HCT116 (cell line): ENCODE results near the gene SYTL2. TPM values are rescaled to one million over a fixed set of nuclear protein-coding genes. Genes with fewer than 3 reads are reported as not detected.

Source experiments
- ATAC-seq: fragments of 200-7000 bp; cut with Tn5 transposase; 2 replicates; pipeline ENCODE4 v1.9.1; 2020; ENCODE audit warnings: mild to moderate bottlenecking, moderate library complexity
- BruUV-seq: library from RNA; stranded (reverse); fragments of 400-500 nt; replicated peaks from 2 replicates; lab custom pipeline; 2021; lab: Mats Ljungman, UMichigan
- CTCF ChIA-PET: fragments of 300-600 bp; sonication (Branson Sonifier 250); formaldehyde crosslinking; loops from one replicate; lab custom pipeline; 2021; ENCODE audit warnings: antibody characterized with exemption; lab: Charles Lee
- POLR2A ChIA-PET: fragments of 300-600, 350-600 bp; sonication (Branson Sonifier 250); formaldehyde crosslinking; loops from one replicate; lab custom pipeline; 2021; ENCODE audit warnings: antibody characterized with exemption; lab: Charles Lee
- RAD21 ChIA-PET, 2 experiments: fragments of 300-600 bp; sonication (Branson Sonifier 250); formaldehyde crosslinking; loops; one replicate each; lab custom pipeline; 2023; ENCODE audit warnings: low total read pairs in 2 of 2; ENCODE audit not compliant: uncharacterized antibody in 2 of 2, unreplicated experiment in 2 of 2, low non-redundant PET in 1 of 2; lab: Charles Lee
- DNase-seq: peaks from one replicate; pipeline ENCODE4 v3.0.0-alpha.2; 2010; ENCODE audit warnings: low read depth, low spot score
- H2AFZ ChIP-seq: fragments of 200-600 bp; shearing (Covaris generic), sonication (generic); 2 replicates; pipeline ENCODE4 v1.6.1; 2017; ENCODE audit warnings: low read depth, mixed run types, mixed read lengths, antibody characterized with exemption, low read length; ENCODE audit not compliant: poor library complexity, severe bottlenecking
- H3K27ac ChIP-seq: 2 replicates; pipeline ENCODE4 v1.5.1; 2012; ENCODE audit warnings: low read depth, low read length
- H3K27me3 ChIP-seq: fragments of 200-600 bp; sonication (generic); 2 replicates; pipeline ENCODE4 v1.6.1; 2016; ENCODE audit warnings: mixed run types, low read length, mixed read lengths; ENCODE audit not compliant: insufficient read depth
- H3K36me3 ChIP-seq, 2 experiments: fragments of 200-500 bp in 1 of 2; fragments of 200-600 bp in 1 of 2; sonication (Bioruptor generic) in 1 of 2; sonication (generic) in 1 of 2; 2 replicates each; pipeline versions ENCODE4 v1.5.1 to v1.6.1; 2014 to 2016; ENCODE audit warnings: low read length in 2 of 2, inconsistent platforms in 1 of 2, mixed read lengths in 1 of 2, mixed run types in 1 of 2; ENCODE audit not compliant: insufficient read depth in 2 of 2, control insufficient read depth in 1 of 2
- H3K4me1 ChIP-seq, 2 experiments: fragments of 200-600 bp in 1 of 2; sonication (generic) in 1 of 2; 2 replicates each; pipeline versions ENCODE4 v1.5.1 to v1.6.1; 2012 to 2017; ENCODE audit warnings: low read length in 2 of 2, inconsistent platforms in 1 of 2, mild to moderate bottlenecking in 1 of 2, mixed read lengths in 1 of 2, mixed run types in 1 of 2, moderate library complexity in 1 of 2; ENCODE audit not compliant: insufficient read depth in 2 of 2, control insufficient read depth in 1 of 2
- H3K4me2 ChIP-seq: fragments of 200-600 bp; sonication (generic); 2 replicates; pipeline ENCODE4 v1.6.1; 2017; ENCODE audit warnings: mixed run types, low read length, mixed read lengths
- H3K4me3 ChIP-seq, 2 experiments: fragments of 200-600 bp in 1 of 2; sonication (generic) in 1 of 2; replicated peaks in 1 of 2; 2 replicates each; pipeline ENCODE4 v1.5.1; 2011 to 2016; ENCODE audit warnings: low read length in 2 of 2, control low read depth in 1 of 2, low read depth in 1 of 2, mild to moderate bottlenecking in 1 of 2, mixed read lengths in 1 of 2, mixed run types in 1 of 2
- H3K79me2 ChIP-seq: fragments of 200-600 bp; sonication (generic); 2 replicates; pipeline ENCODE4 v1.6.1; 2017; ENCODE audit warnings: mild to moderate bottlenecking, mixed run types, low read length, moderate library complexity, mixed read lengths; ENCODE audit not compliant: insufficient read depth
- H3K9ac ChIP-seq: fragments of 200-600 bp; sonication (generic); 2 replicates; pipeline ENCODE4 v1.6.1; 2016; ENCODE audit warnings: low read length, mixed read lengths
- H3K9me2 ChIP-seq: fragments of 200-600 bp; sonication (generic), shearing (Covaris generic); 2 replicates; pipeline ENCODE4 v1.6.1; 2017; ENCODE audit warnings: mixed run types, mild to moderate bottlenecking, moderate library complexity; ENCODE audit not compliant: insufficient read depth
- H3K9me3 ChIP-seq, 2 experiments: fragments of 200-500 bp in 1 of 2; fragments of 200-600 bp in 1 of 2; sonication (Bioruptor generic) in 1 of 2; sonication (generic) in 1 of 2; 2 replicates each; pipeline ENCODE4 v1.6.1; 2014 to 2017; ENCODE audit warnings: low read length in 2 of 2, mixed read lengths in 2 of 2, inconsistent platforms in 1 of 2, low read depth in 1 of 2, mild to moderate bottlenecking in 1 of 2, mixed run types in 1 of 2, moderate library complexity in 1 of 2; ENCODE audit not compliant: control insufficient read depth in 1 of 2, insufficient read depth in 1 of 2
- H4K20me1 ChIP-seq: fragments of 200-600 bp; sonication (generic), shearing (Covaris generic); 2 replicates; pipeline ENCODE4 v1.6.1; 2017; ENCODE audit warnings: mixed run types, mild to moderate bottlenecking, moderate library complexity; ENCODE audit not compliant: insufficient read depth
- ATF3 ChIP-seq: IDR thresholded peaks from 2 replicates; pipeline ENCODE4 v1.6.1; 2012
- CBX3 ChIP-seq: IDR thresholded peaks from 2 replicates; pipeline ENCODE4 v1.6.1; 2012; ENCODE audit warnings: low read depth
- CEBPB ChIP-seq: IDR thresholded peaks from 2 replicates; pipeline ENCODE4 v1.6.1; 2012; ENCODE audit warnings: low read depth
- CTCF ChIP-seq, 3 experiments: fragments of 200-600 bp in 1 of 3; sonication (generic) in 1 of 3; IDR thresholded peaks in 2 of 3; conservative IDR thresholded peaks in 1 of 3; 2 replicates each; pipeline ENCODE4 v1.5.1; 2012 to 2017; ENCODE audit warnings: low read depth in 2 of 3, low read length in 2 of 3, antibody characterized with exemption in 1 of 3, borderline replicate concordance in 1 of 3, control low read depth in 1 of 3, mild to moderate bottlenecking in 1 of 3, mixed read lengths in 1 of 3, mixed run types in 1 of 3, moderate library complexity in 1 of 3; ENCODE audit not compliant: insufficient read depth in 1 of 3
- EGR1 ChIP-seq: IDR thresholded peaks from 2 replicates; pipeline ENCODE4 v1.6.1; 2012; ENCODE audit warnings: low read depth
- EZH2 ChIP-seq: fragments of 200-600 bp; sonication (generic); IDR thresholded peaks from 2 replicates; pipeline ENCODE4 v1.6.1; 2017; ENCODE audit warnings: antibody characterized with exemption, mixed run types
- FOSL1 ChIP-seq: IDR thresholded peaks from 2 replicates; pipeline ENCODE4 v1.6.1; 2012; ENCODE audit warnings: low read depth
- JUND ChIP-seq: IDR thresholded peaks from 2 replicates; pipeline ENCODE4 v1.6.1; 2012
- MAX ChIP-seq: IDR thresholded peaks from 2 replicates; pipeline ENCODE4 v1.6.1; 2012
- POLR2A ChIP-seq: IDR thresholded peaks from 2 replicates; pipeline ENCODE4 v1.7.0; 2011; ENCODE audit warnings: borderline replicate concordance; ENCODE audit not compliant: insufficient read depth, insufficient read length; ENCODE audit errors: extremely low read depth
- POLR2AphosphoS5 ChIP-seq: IDR thresholded peaks from 2 replicates; pipeline ENCODE4 v1.6.1; 2011; ENCODE audit warnings: mild to moderate bottlenecking, low read depth, low read length, moderate library complexity
- RAD21 ChIP-seq: IDR thresholded peaks from 2 replicates; pipeline ENCODE4 v1.6.1; 2012; ENCODE audit warnings: low read depth, mild to moderate bottlenecking
- REST ChIP-seq: IDR thresholded peaks from 2 replicates; pipeline ENCODE4 v1.6.1; 2012; ENCODE audit warnings: low read depth
- SIN3A ChIP-seq: IDR thresholded peaks from 2 replicates; pipeline ENCODE4 v1.6.1; 2012; ENCODE audit warnings: low read depth
- SP1 ChIP-seq: IDR thresholded peaks from 2 replicates; pipeline ENCODE4 v1.6.1; 2012; ENCODE audit warnings: low read depth
- SRF ChIP-seq: IDR thresholded peaks from 2 replicates; pipeline ENCODE4 v1.6.1; 2012; ENCODE audit warnings: low read depth
- TCF7L2 ChIP-seq: IDR thresholded peaks from 2 replicates; pipeline ENCODE4 v1.7.0; 2011; ENCODE audit warnings: borderline replicate concordance, inconsistent platforms; ENCODE audit not compliant: insufficient read depth, insufficient read length; ENCODE audit errors: extremely low read depth
- YY1 ChIP-seq: IDR thresholded peaks from 2 replicates; pipeline ENCODE4 v1.6.1; 2011; ENCODE audit warnings: low read length, low read depth, moderate library complexity, mild to moderate bottlenecking; ENCODE audit not compliant: insufficient replicate concordance; ENCODE audit errors: extremely low read depth
- ZFX ChIP-seq: fragments of 450-650 bp; IDR thresholded peaks from 2 replicates; pipeline ENCODE4 v1.6.1; 2017
- ZNF274 ChIP-seq: fragments of 200-500 bp; sonication (Bioruptor generic); IDR thresholded peaks from 2 replicates; pipeline ENCODE4 v1.6.1; 2014; ENCODE audit warnings: mild to moderate bottlenecking, low read depth, low read length, inconsistent platforms
- intact Hi-C: fragments of 100-400 bp; cut with micrococcal nuclease; formaldehyde crosslinking; loops from 2 replicates; pipeline ENCODE4 v1.10.0; 2022
- total RNA-seq: library from RNA; stranded (reverse); gene quantifications from one replicate; pipeline ENCODE4 v1.2.1, GENCODE V29; 2021; ENCODE audit not compliant: unreplicated experiment

The SYTL2 gene
- total RNA-seq, 1 experiment from 2014 or later: 12.6 TPM

GRCh38 chr11:85718991-85719807 is 91.7 kb downstream of the SYTL2 start:
- Histone ChIP-seq H3K36me3 (no peaks in the 10 kb centered on the region), H3K79me2 (no peaks in the 10 kb centered on the region), H3K9ac (no peak overlapping the region; the same call in 1 of the 2 replicates), H3K4me2 (peak overlapping the region; percentile 65), H3K4me3 (peak overlapping the region in 1 of 2 experiments; percentile 26; a peak in 2 of 4 replicates), H3K27ac (no peak overlapping the region), H3K9me2 (no peaks in the 10 kb centered on the region), H2AFZ (no peak overlapping the region), H4K20me1 (no peaks in the 10 kb centered on the region), H3K9me3 (no peaks in the 10 kb centered on the region), H3K4me1 (peaks cover 15 to 53% of the 10 kb centered on the region in 2 experiments; a peak in 3 of 4 replicates), H3K27me3 (no peaks in the 10 kb centered on the region)
- ChIA-PET CTCF (no interaction called here), POLR2A (no interaction called here), RAD21 (no interaction called here)
- BruUV-seq: no TSS peak
- peak; percentile 82 for DNase-seq
- ATAC-seq: peak; percentile 88
- intact Hi-C loops: no loop called here
- TF ChIP-seq POLR2AphosphoS5: peak; percentile 43; the same call in 1 of the 2 replicates
- peak; percentile 83 for TF ChIP-seq ATF3
- peak; percentile 54 for TF ChIP-seq YY1
- no peak for TF ChIP-seq ZNF274
- TF ChIP-seq ZFX: no peak
- no peak for TF ChIP-seq CTCF (IDR thresholded peaks at IDR 0.05 in 2 of 3, conservative IDR thresholded peaks at IDR 0.05 in 1 of 3; ENCODE audit: borderline replicate concordance in 1 of 3, insufficient read depth in 1 of 3, low read depth in 2 of 3, low read length in 2 of 3)
- peak; percentile 66 for TF ChIP-seq CEBPB
- peak; percentile 88 for TF ChIP-seq JUND
- peak; percentile 87 for TF ChIP-seq FOSL1
- TF ChIP-seq SRF: 0 out of 2 replicates have a peak, but pooled peaks have one; percentile 51
- TF ChIP-seq REST: no peak
- TF ChIP-seq RAD21: no peak
- TF ChIP-seq MAX: peak; percentile 63; the same call in 1 of the 2 replicates
- no peak for TF ChIP-seq EZH2
- no peak for TF ChIP-seq EGR1
- peak; percentile 79 for TF ChIP-seq SIN3A
- TF ChIP-seq SP1: peak; percentile 81
- no peak for TF ChIP-seq TCF7L2
- peak; percentile 87 for TF ChIP-seq CBX3
- TF ChIP-seq POLR2A: no peak
